ENCODE measurements around the gene OR11H6. TPM values are rescaled to one million over a fixed set of nuclear protein-coding genes. Genes with fewer than 3 reads are reported as not detected.

OR11H6 gene
- total RNA-seq, 1 donor from 2014 or later = not detected

DNA sequence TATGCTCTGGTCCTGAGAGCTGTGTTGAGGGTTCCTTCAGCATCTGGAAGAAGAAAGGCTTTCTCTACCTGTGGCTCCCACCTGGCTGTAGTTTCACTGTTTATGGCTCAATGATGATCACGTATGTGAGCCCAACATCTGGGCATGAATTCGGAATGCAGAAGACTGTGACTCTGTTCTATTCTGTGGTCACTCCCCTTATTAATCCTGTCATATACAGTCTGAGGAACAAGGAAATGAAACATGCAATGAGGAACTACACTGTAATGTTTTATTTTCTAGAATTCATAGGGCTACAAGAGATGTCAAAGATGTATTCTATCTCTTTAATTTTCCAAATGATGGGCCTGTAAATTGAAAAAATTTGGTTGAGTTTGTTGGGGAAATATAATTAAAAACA, 43.6 kb upstream of the OR11H6 start:
- no peak overlapping the region for H3K4me3 Mint-ChIP-seq (ENCODE audit: low read depth)
- H3K36me3 Mint-ChIP-seq (ENCODE audit: insufficient read depth) = no peaks in the 10 kb centered on the region
- H3K9me3 Mint-ChIP-seq (ENCODE audit: low read depth) = peaks cover 64% of the 10 kb centered on the region
- no peaks in the 10 kb centered on the region for H3K4me1 Mint-ChIP-seq (ENCODE audit: low read depth)
- no peaks in the 10 kb centered on the region for H3K27me3 Mint-ChIP-seq
- H3K27ac Mint-ChIP-seq = no peak overlapping the region
- TF ChIP-seq CTCF (IDR thresholded peaks at IDR 0.05; ENCODE audit: unreplicated experiment) = no peak
- no peak for DNase-seq (ENCODE audit: low spot score, unreplicated experiment)

- Mint-ChIP-seq H3K4me1 (ENCODE audit: low read depth) (no peaks in the 10 kb centered on the region), H3K9me3 (ENCODE audit: low read depth) (peaks cover 62% of the 10 kb centered on the region)
- no peak for TF ChIP-seq CTCF (IDR thresholded peaks at IDR 0.05; ENCODE audit: unreplicated experiment)
These were observed 43.0 kb upstream of the OR11H6 start for GRCh38 chr14:20180486-20180885.

GRCh38 chr14:20184181-20184580, 39.3 kb upstream of the OR11H6 start:
- H3K9me3 Mint-ChIP-seq (ENCODE audit: low read depth) = peaks cover 71% of the 10 kb centered on the region
- H3K4me1 Mint-ChIP-seq (ENCODE audit: low read depth) = no peaks in the 10 kb centered on the region
- H3K4me3 Mint-ChIP-seq (ENCODE audit: low read depth) = no peak overlapping the region
- TF ChIP-seq CTCF (IDR thresholded peaks at IDR 0.05; ENCODE audit: unreplicated experiment) = no peak
- H3K36me3 Mint-ChIP-seq (ENCODE audit: insufficient read depth) = no peaks in the 10 kb centered on the region
- H3K27ac Mint-ChIP-seq = no peak overlapping the region
- no peak for DNase-seq (ENCODE audit: low spot score, unreplicated experiment)
- H3K27me3 Mint-ChIP-seq = no peaks in the 10 kb centered on the region

More at GRCh38 chr14:20180486-20180885, 43.0 kb upstream of the OR11H6 start:
- no peak overlapping the region for H3K27ac Mint-ChIP-seq
- no peak for DNase-seq (ENCODE audit: low spot score, unreplicated experiment)
- no peaks in the 10 kb centered on the region for H3K36me3 Mint-ChIP-seq (ENCODE audit: insufficient read depth)
- no peaks in the 10 kb centered on the region for H3K27me3 Mint-ChIP-seq
- H3K4me3 Mint-ChIP-seq (ENCODE audit: low read depth) = no peak overlapping the region

- DNase-seq (ENCODE audit: low spot score, unreplicated experiment) = no peak
- Mint-ChIP-seq H3K36me3 (ENCODE audit: insufficient read depth) (no peaks in the 10 kb centered on the region), H3K27ac (no peak within 1 kb of the TSS)
These were observed 32.9 kb upstream of the OR11H6 start, which contains the start of gene OR11G2 for GRCh38 chr14:20190596-20190995. Gene OR11G2, plus strand, starts transcription at chr14:20190896. Its CDS starts 6,542 bp downstream, at chr14:20197438.

GRCh38 chr14:20191396-20191795, 32.1 kb upstream of the OR11H6 start:
- Mint-ChIP-seq H3K4me1 (ENCODE audit: low read depth) (no peaks in the 10 kb centered on the region), H3K9me3 (ENCODE audit: low read depth) (peaks cover 57% of the 10 kb centered on the region), H3K27ac (no peak overlapping the region), H3K36me3 (ENCODE audit: insufficient read depth) (no peaks in the 10 kb centered on the region), H3K27me3 (no peaks in the 10 kb centered on the region), H3K4me3 (ENCODE audit: low read depth) (no peak overlapping the region)
- TF ChIP-seq CTCF (IDR thresholded peaks at IDR 0.05; ENCODE audit: unreplicated experiment) = no peak
- no peak for DNase-seq (ENCODE audit: low spot score, unreplicated experiment)

More at GRCh38 chr14:20190596-20190995, 32.9 kb upstream of the OR11H6 start, which contains the start of gene OR11G2:
- Mint-ChIP-seq H3K9me3 (ENCODE audit: low read depth) (peaks cover 57% of the 10 kb centered on the region), H3K4me3 (ENCODE audit: low read depth) (no peak within 1 kb of the TSS), H3K27me3 (no peaks in the 10 kb centered on the region), H3K4me1 (ENCODE audit: low read depth) (no peaks in the 10 kb centered on the region)
- no peak for TF ChIP-seq CTCF (IDR thresholded peaks at IDR 0.05; ENCODE audit: unreplicated experiment)
